GM12874 (cell line): Measurements from ENCODE around the gene DEFB125.

Experiments
- CTCF ChIP-seq: IDR thresholded peaks from 2 replicates; pipeline ENCODE4 v1.5.1; 2011; ENCODE audit warnings: low read depth, mild to moderate bottlenecking, control low read depth, low read length, moderate library complexity; ENCODE audit not compliant: insufficient read depth

The DEFB125 gene

GRCh38 chr20:87401-87800 is at the start of gene DEFB125:
DEFB125 (plus strand) TSS chr20:87672; CDS start chr20:87710, 38 bp downstream.
- TF ChIP-seq CTCF, result no peak

GRCh38 chr20:60035-60918 is 27.2 kb upstream of the DEFB125 start:
- no peak for TF ChIP-seq CTCF

GRCh38 chr20:61230-61629 is 26.2 kb upstream of the DEFB125 start:
- no peak for TF ChIP-seq CTCF

GRCh38 chr20:61757-62156 is 25.7 kb upstream of the DEFB125 start:
- TF ChIP-seq CTCF, result no peak

- no peak for TF ChIP-seq CTCF
Observed at GRCh38 chr20:62487-62886, 25.0 kb upstream of the DEFB125 start.

- TF ChIP-seq CTCF, result no peak
Observed at GRCh38 chr20:64026-64603, 23.4 kb upstream of the DEFB125 start.

GRCh38 chr20:64766-65322 is 22.6 kb upstream of the DEFB125 start:
- no peak for TF ChIP-seq CTCF
